ENCODE measurements around the gene TAF8.

Gene TAF8

GRCh38 chr6:42042108-42042507 is 8.2 kb upstream of the TAF8 start:
- no peaks in the 10 kb centered on the region for H3K27me3 ChIP-seq (ENCODE audit: control insufficient read depth in 5 of 5, insufficient read depth in 4 of 5, low read length in 5 of 5)
- H3K4me3 ChIP-seq (ENCODE audit: low read depth in 1 of 5, low read length in 5 of 5) = no peak overlapping the region
- no peaks in the 10 kb centered on the region for H3K9me3 ChIP-seq (ENCODE audit: control insufficient read depth in 5 of 5, low read length in 5 of 5)
- no peak overlapping the region for H3K27ac ChIP-seq (ENCODE audit: low read depth, low read length)
- peak overlapping the region in 2 of 5 donors; percentile 16 to 55 for H3K9ac ChIP-seq (ENCODE audit: low read length in 5 of 5)
- H3K36me3 ChIP-seq (ENCODE audit: control insufficient read depth in 5 of 5, insufficient read depth in 5 of 5, low read length in 5 of 5) = peaks cover 0 to 4% (median 0%) of the 10 kb centered on the region in 5 donors
- peaks cover 8 to 50% (median 36%) of the 10 kb centered on the region in 5 donors for H3K4me1 ChIP-seq (ENCODE audit: control insufficient read depth in 5 of 5, insufficient read depth in 5 of 5, low read length in 5 of 5)

- peaks cover 13 to 64% (median 53%) of the 10 kb centered on the region in 5 donors for H3K4me1 ChIP-seq (ENCODE audit: control insufficient read depth in 5 of 5, insufficient read depth in 5 of 5, low read length in 5 of 5)
- H3K36me3 ChIP-seq (ENCODE audit: control insufficient read depth in 5 of 5, insufficient read depth in 5 of 5, low read length in 5 of 5) = peaks cover 0 to 4% (median 0%) of the 10 kb centered on the region in 5 donors
Observed at GRCh38 chr6:42043787-42044475, 6.4 kb upstream of the TAF8 start.

GRCh38 chr6:42045538-42046460 is 4.5 kb upstream of the TAF8 start:
- no peaks in the 10 kb centered on the region for H3K27me3 ChIP-seq (ENCODE audit: control insufficient read depth in 5 of 5, insufficient read depth in 4 of 5, low read length in 5 of 5)
- peak overlapping the region; percentile 39 to 84 (median 62) for H3K9ac ChIP-seq (ENCODE audit: low read length in 5 of 5)
- H3K4me3 ChIP-seq (ENCODE audit: low read depth in 1 of 5, low read length in 5 of 5) = peak overlapping the region in 4 of 5 donors; percentile 26 to 48 (median 37)
- H3K27ac ChIP-seq (ENCODE audit: low read depth, low read length) = peak overlapping the region; percentile 75
- H3K9me3 ChIP-seq (ENCODE audit: control insufficient read depth in 5 of 5, low read length in 5 of 5) = no peaks in the 10 kb centered on the region
- H3K4me1 ChIP-seq (ENCODE audit: control insufficient read depth in 5 of 5, insufficient read depth in 5 of 5, low read length in 5 of 5) = peaks cover 13 to 77% (median 64%) of the 10 kb centered on the region in 5 donors
- H3K36me3 ChIP-seq (ENCODE audit: control insufficient read depth in 5 of 5, insufficient read depth in 5 of 5, low read length in 5 of 5) = peaks cover 0 to 3% (median 0%) of the 10 kb centered on the region in 5 donors

More at GRCh38 chr6:42043787-42044475, 6.4 kb upstream of the TAF8 start:
- H3K9ac ChIP-seq (ENCODE audit: low read length in 5 of 5) = peak overlapping the region in 2 of 5 donors; percentile 45 to 47
- H3K27me3 ChIP-seq (ENCODE audit: control insufficient read depth in 5 of 5, insufficient read depth in 4 of 5, low read length in 5 of 5) = no peaks in the 10 kb centered on the region
- peak overlapping the region in 1 of 5 donors; percentile 31 for H3K4me3 ChIP-seq (ENCODE audit: low read depth in 1 of 5, low read length in 5 of 5)
- H3K9me3 ChIP-seq (ENCODE audit: control insufficient read depth in 5 of 5, low read length in 5 of 5) = no peaks in the 10 kb centered on the region
- H3K27ac ChIP-seq (ENCODE audit: low read depth, low read length) = no peak overlapping the region

- H3K36me3 ChIP-seq (ENCODE audit: control insufficient read depth in 5 of 5, insufficient read depth in 5 of 5, low read length in 5 of 5) = peaks cover 0 to 3% (median 0%) of the 10 kb centered on the region in 5 donors
- H3K9ac ChIP-seq (ENCODE audit: low read length in 5 of 5) = peak overlapping the region in 2 of 5 donors; percentile 44 to 84
- peak overlapping the region in 2 of 5 donors; percentile 87 to 89 for H3K4me3 ChIP-seq (ENCODE audit: low read depth in 1 of 5, low read length in 5 of 5)
- H3K4me1 ChIP-seq (ENCODE audit: control insufficient read depth in 5 of 5, insufficient read depth in 5 of 5, low read length in 5 of 5) = peaks cover 15 to 80% (median 69%) of the 10 kb centered on the region in 5 donors
- no peaks in the 10 kb centered on the region for H3K9me3 ChIP-seq (ENCODE audit: control insufficient read depth in 5 of 5, low read length in 5 of 5)
- no peaks in the 10 kb centered on the region for H3K27me3 ChIP-seq (ENCODE audit: control insufficient read depth in 5 of 5, insufficient read depth in 4 of 5, low read length in 5 of 5)
- peak overlapping the region; percentile 75 for H3K27ac ChIP-seq (ENCODE audit: low read depth, low read length)
Observed at GRCh38 chr6:42046464-42047212, 3.7 kb upstream of the TAF8 start.

GRCh38 chr6:42047213-42047590 is 3.1 kb upstream of the TAF8 start:
- no peaks in the 10 kb centered on the region for H3K27me3 ChIP-seq (ENCODE audit: control insufficient read depth in 5 of 5, insufficient read depth in 4 of 5, low read length in 5 of 5)
- peak overlapping the region in 4 of 5 donors; percentile 3 to 84 (median 40) for H3K9ac ChIP-seq (ENCODE audit: low read length in 5 of 5)
- peaks cover 0 to 3% (median 0%) of the 10 kb centered on the region in 5 donors for H3K36me3 ChIP-seq (ENCODE audit: control insufficient read depth in 5 of 5, insufficient read depth in 5 of 5, low read length in 5 of 5)
- peak overlapping the region in 3 of 5 donors; percentile 83 to 89 (median 87) for H3K4me3 ChIP-seq (ENCODE audit: low read depth in 1 of 5, low read length in 5 of 5)
- peak overlapping the region; percentile 75 for H3K27ac ChIP-seq (ENCODE audit: low read depth, low read length)
- no peaks in the 10 kb centered on the region for H3K9me3 ChIP-seq (ENCODE audit: control insufficient read depth in 5 of 5, low read length in 5 of 5)
- H3K4me1 ChIP-seq (ENCODE audit: control insufficient read depth in 5 of 5, insufficient read depth in 5 of 5, low read length in 5 of 5) = peaks cover 15 to 80% (median 73%) of the 10 kb centered on the region in 5 donors

- Histone ChIP-seq H3K9ac (ENCODE audit: low read length in 5 of 5) (peak overlapping the region; percentile 63 to 84 (median 74)), H3K27me3 (ENCODE audit: control insufficient read depth in 5 of 5, insufficient read depth in 4 of 5, low read length in 5 of 5) (no peaks in the 10 kb centered on the region), H3K4me3 (ENCODE audit: low read depth in 1 of 5, low read length in 5 of 5) (peak overlapping the region; percentile 76 to 89 (median 83)), H3K36me3 (ENCODE audit: control insufficient read depth in 5 of 5, insufficient read depth in 5 of 5, low read length in 5 of 5) (peaks cover 0 to 5% (median 2%) of the 10 kb centered on the region in 5 donors), H3K27ac (ENCODE audit: low read depth, low read length) (peak overlapping the region; percentile 75), H3K4me1 (ENCODE audit: control insufficient read depth in 5 of 5, insufficient read depth in 5 of 5, low read length in 5 of 5) (peaks cover 17 to 86% (median 78%) of the 10 kb centered on the region in 5 donors), H3K9me3 (ENCODE audit: control insufficient read depth in 5 of 5, low read length in 5 of 5) (no peaks in the 10 kb centered on the region)
Observed at GRCh38 chr6:42047790-42048405, 2.4 kb upstream of the TAF8 start.

GRCh38 chr6:42049116-42049809 is 1.1 kb upstream of the TAF8 start:
- H3K27me3 ChIP-seq (ENCODE audit: control insufficient read depth in 5 of 5, insufficient read depth in 4 of 5, low read length in 5 of 5) = no peaks in the 10 kb centered on the region
- H3K9me3 ChIP-seq (ENCODE audit: control insufficient read depth in 5 of 5, low read length in 5 of 5) = no peaks in the 10 kb centered on the region
- H3K4me3 ChIP-seq (ENCODE audit: low read depth in 1 of 5, low read length in 5 of 5) = peak overlapping the region in 4 of 5 donors; percentile 79 to 89 (median 85)
- H3K27ac ChIP-seq (ENCODE audit: low read depth, low read length) = peak overlapping the region; percentile 90
- H3K9ac ChIP-seq (ENCODE audit: low read length in 5 of 5) = peak overlapping the region in 1 of 5 donors; percentile 74
- H3K36me3 ChIP-seq (ENCODE audit: control insufficient read depth in 5 of 5, insufficient read depth in 5 of 5, low read length in 5 of 5) = peaks cover 0 to 4% (median 2%) of the 10 kb centered on the region in 5 donors
- H3K4me1 ChIP-seq (ENCODE audit: control insufficient read depth in 5 of 5, insufficient read depth in 5 of 5, low read length in 5 of 5) = peaks cover 20 to 86% (median 79%) of the 10 kb centered on the region in 5 donors

GRCh38 chr6:42049948-42050296 is 402 bp upstream of the TAF8 start:
- Histone ChIP-seq H3K27ac (ENCODE audit: low read depth, low read length) (peak overlapping the region; percentile 90), H3K36me3 (ENCODE audit: control insufficient read depth in 5 of 5, insufficient read depth in 5 of 5, low read length in 5 of 5) (peaks cover 0 to 5% (median 2%) of the 10 kb centered on the region in 5 donors), H3K27me3 (ENCODE audit: control insufficient read depth in 5 of 5, insufficient read depth in 4 of 5, low read length in 5 of 5) (no peaks in the 10 kb centered on the region), H3K4me1 (ENCODE audit: control insufficient read depth in 5 of 5, insufficient read depth in 5 of 5, low read length in 5 of 5) (peaks cover 20 to 86% (median 80%) of the 10 kb centered on the region in 5 donors), H3K9ac (ENCODE audit: low read length in 5 of 5) (peak overlapping the region in 1 of 5 donors; percentile 38), H3K4me3 (ENCODE audit: low read depth in 1 of 5, low read length in 5 of 5) (peak overlapping the region; percentile 19 to 95 (median 89)), H3K9me3 (ENCODE audit: control insufficient read depth in 5 of 5, low read length in 5 of 5) (no peaks in the 10 kb centered on the region)
